Activated T-helper 1 cell treated with Interleukin-2 at 50 U/mL for 16 hours (primary cell): ENCODE data around the gene PEX14.
"Not testable (repeated sequence)": the region's sequence is repeated elsewhere in the genome, so short reads cannot be mapped to it uniquely, and the experiment has no call there.

Experiments used
- DNase-seq: peaks from one replicate; pipeline ENCODE4 v3.0.0-alpha.2; 2020; ENCODE audit warnings: low read depth

Gene PEX14

GRCh38 chr1:10450836-10451235 lies 23.9 kb upstream of the PEX14 start:
- no peak for DNase-seq

GRCh38 chr1:10451287-10451686 lies 23.5 kb upstream of the PEX14 start:
- DNase-seq = no peak

- DNase-seq = no peak
These were observed 18.7 kb upstream of the PEX14 start for GRCh38 chr1:10456048-10456447.

GRCh38 chr1:10456661-10457060 lies 18.1 kb upstream of the PEX14 start:
- no peak for DNase-seq

- DNase-seq = not testable (repeated sequence)
These were observed 17.3 kb upstream of the PEX14 start for GRCh38 chr1:10457462-10457861.

GRCh38 chr1:10457875-10458274 lies 16.9 kb upstream of the PEX14 start:
- DNase-seq = no peak

GRCh38 chr1:10459184-10459583 lies 15.6 kb upstream of the PEX14 start:
- DNase-seq = no peak

GRCh38 chr1:10467078-10467477 lies 7.7 kb upstream of the PEX14 start:
- no peak for DNase-seq

GRCh38 chr1:10470043-10470442 lies 4.7 kb upstream of the PEX14 start:
- DNase-seq = no peak

GRCh38 chr1:10471411-10472219 lies 3.1 kb upstream of the PEX14 start:
- no peak for DNase-seq

GRCh38 chr1:10472220-10473144 lies 2.3 kb upstream of the PEX14 start, which contains the start of gene DFFA:
Gene DFFA (minus strand): TSS chr1:10472529. CDS start chr1:10472458, 71 bp downstream.
- DNase-seq = peak; percentile 77

- DNase-seq = no peak
These were observed 1.5 kb upstream of the PEX14 start for GRCh38 chr1:10473145-10473765.

- not testable (repeated sequence) for DNase-seq
These were observed 489 bp upstream of the PEX14 start for GRCh38 chr1:10474309-10474612.

- no peak for DNase-seq
These were observed 760 bp downstream of the PEX14 start for GRCh38 chr1:10475510-10475909.

- no peak for DNase-seq
These were observed 4.5 kb downstream of the PEX14 start for GRCh38 chr1:10479296-10479695.

- DNase-seq = no peak
These were observed 5.9 kb downstream of the PEX14 start for GRCh38 chr1:10480614-10481013.

GRCh38 chr1:10484521-10484920 lies 9.8 kb downstream of the PEX14 start:
- DNase-seq = no peak

GRCh38 chr1:10489291-10490055 lies 14.7 kb downstream of the PEX14 start:
- DNase-seq = no peak

- no peak for DNase-seq
These were observed 15.7 kb downstream of the PEX14 start for GRCh38 chr1:10490286-10490970.

GRCh38 chr1:10494418-10494753 lies 19.6 kb downstream of the PEX14 start:
- no peak for DNase-seq

GRCh38 chr1:10494754-10495474 lies 20.2 kb downstream of the PEX14 start:
- DNase-seq = peak; percentile 58
